ENCODE measurements around the gene SZT2. TPM values are rescaled to one million over a fixed set of nuclear protein-coding genes. Genes with fewer than 3 reads are reported as not detected.

Gene SZT2
- total RNA-seq, 1 experiment from 2014 or later: 28.4 TPM

GRCh38 chr1:43370564-43370963 lies 19.1 kb upstream of the SZT2 start:
- CTCF ChIA-PET: interaction anchor here (0.6 to 1.0 kb wide), 2 partner anchors 12 to 30 kb away, joined by 3 read pairs; no protein-coding TSS in a partner anchor
- no peak for ATAC-seq
- H3K36me3 Mint-ChIP-seq: no peaks in the 10 kb centered on the region
- H3K27me3 Mint-ChIP-seq (ENCODE audit: low read depth): no peaks in the 10 kb centered on the region
- POLR2A ChIA-PET: no interaction called here
- TF ChIP-seq TEAD4 (CRISPR knock-in tag; IDR thresholded peaks at IDR 0.05): no peak
- no peak for TF ChIP-seq SOX15 (CRISPR knock-in tag; IDR thresholded peaks at IDR 0.05)
- no peak for DNase-seq (ENCODE audit: low spot score)
- H3K27ac Mint-ChIP-seq: no peak overlapping the region
- no peak overlapping the region for H3K4me3 Mint-ChIP-seq
- peaks cover 21% of the 10 kb centered on the region for H3K4me1 Mint-ChIP-seq
- H3K9me3 Mint-ChIP-seq: no peaks in the 10 kb centered on the region

GRCh38 chr1:43372172-43372571 lies 17.5 kb upstream of the SZT2 start:
- DNase-seq (ENCODE audit: low spot score) (no peak), ATAC-seq (no peak)
- Mint-ChIP-seq H3K9me3 (no peaks in the 10 kb centered on the region), H3K27ac (no peak overlapping the region), H3K36me3 (no peaks in the 10 kb centered on the region), H3K4me1 (peaks cover 11% of the 10 kb centered on the region), H3K4me3 (no peak overlapping the region), H3K27me3 (ENCODE audit: low read depth) (no peaks in the 10 kb centered on the region)
- ChIA-PET CTCF (no interaction called here), POLR2A (no interaction called here)
- TF ChIP-seq EMX1 (CRISPR knock-in tag; IDR thresholded peaks at IDR 0.05) (no peak), TEAD1 (CRISPR knock-in tag; IDR thresholded peaks at IDR 0.05) (no peak), GABPB1 (CRISPR knock-in tag; IDR thresholded peaks at IDR 0.05) (no peak), FOXP1 (CRISPR knock-in tag; IDR thresholded peaks at IDR 0.05; ENCODE audit: borderline replicate concordance) (no peak), CREB1 (CRISPR knock-in tag; IDR thresholded peaks at IDR 0.05) (no peak), CREM (CRISPR knock-in tag; IDR thresholded peaks at IDR 0.05) (no peak), ZSCAN18 (CRISPR knock-in tag; IDR thresholded peaks at IDR 0.05) (no peak), NFE2L1 (CRISPR knock-in tag; IDR thresholded peaks at IDR 0.05) (no peak), E2F1 (CRISPR knock-in tag; IDR thresholded peaks at IDR 0.05) (no peak), CBFB (CRISPR knock-in tag; IDR thresholded peaks at IDR 0.05; ENCODE audit: low read depth) (no peak), OVOL2 (CRISPR knock-in tag; IDR thresholded peaks at IDR 0.05; ENCODE audit: borderline replicate concordance) (no peak), STAT6 (CRISPR knock-in tag; conservative IDR thresholded peaks at IDR 0.05; ENCODE audit: low read depth) (no peak), ZNF671 (CRISPR knock-in tag; IDR thresholded peaks at IDR 0.05) (no peak), IRF1 (CRISPR knock-in tag; IDR thresholded peaks at IDR 0.05) (no peak), ATF3 (CRISPR knock-in tag; conservative IDR thresholded peaks at IDR 0.05) (no peak), AFF4 (CRISPR knock-in tag; IDR thresholded peaks at IDR 0.05; ENCODE audit: borderline replicate concordance) (no peak), ZNF281 (CRISPR knock-in tag; IDR thresholded peaks at IDR 0.05) (no peak), E2F4 (CRISPR knock-in tag; IDR thresholded peaks at IDR 0.05; ENCODE audit: borderline replicate concordance, low read depth) (no peak)

Measured in WTC11 (cell line).